ENCODE measurements around the gene PRTG. TPM values are rescaled to one million over a fixed set of nuclear protein-coding genes. Genes with fewer than 3 reads are reported as not detected.

PRTG gene
- total and polyA plus RNA-seq, 2 experiments from 2014 or later = 0.63 to 3.4 TPM

DNA sequence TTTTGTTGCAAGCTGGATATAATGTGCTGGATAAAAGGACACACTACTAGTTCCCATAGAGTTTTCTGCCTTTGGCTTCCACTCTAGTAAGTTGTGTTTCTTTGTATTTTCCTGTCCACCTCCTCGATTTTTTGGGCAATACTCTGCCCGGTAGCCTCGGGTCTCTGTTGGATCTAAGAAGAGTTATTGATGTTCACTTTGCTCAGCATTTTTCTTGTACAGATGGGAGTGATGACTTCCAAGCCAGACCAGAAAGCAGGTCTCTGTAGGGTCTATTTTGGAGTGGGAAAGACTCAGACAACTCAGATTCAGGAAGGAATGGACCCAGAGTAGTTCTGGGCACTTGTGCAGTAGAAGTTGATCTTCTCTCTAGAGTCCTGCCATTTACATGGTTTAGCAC is 36.0 kb upstream of the PRTG start (continued):
- TF ChIP-seq, protein P1, sequence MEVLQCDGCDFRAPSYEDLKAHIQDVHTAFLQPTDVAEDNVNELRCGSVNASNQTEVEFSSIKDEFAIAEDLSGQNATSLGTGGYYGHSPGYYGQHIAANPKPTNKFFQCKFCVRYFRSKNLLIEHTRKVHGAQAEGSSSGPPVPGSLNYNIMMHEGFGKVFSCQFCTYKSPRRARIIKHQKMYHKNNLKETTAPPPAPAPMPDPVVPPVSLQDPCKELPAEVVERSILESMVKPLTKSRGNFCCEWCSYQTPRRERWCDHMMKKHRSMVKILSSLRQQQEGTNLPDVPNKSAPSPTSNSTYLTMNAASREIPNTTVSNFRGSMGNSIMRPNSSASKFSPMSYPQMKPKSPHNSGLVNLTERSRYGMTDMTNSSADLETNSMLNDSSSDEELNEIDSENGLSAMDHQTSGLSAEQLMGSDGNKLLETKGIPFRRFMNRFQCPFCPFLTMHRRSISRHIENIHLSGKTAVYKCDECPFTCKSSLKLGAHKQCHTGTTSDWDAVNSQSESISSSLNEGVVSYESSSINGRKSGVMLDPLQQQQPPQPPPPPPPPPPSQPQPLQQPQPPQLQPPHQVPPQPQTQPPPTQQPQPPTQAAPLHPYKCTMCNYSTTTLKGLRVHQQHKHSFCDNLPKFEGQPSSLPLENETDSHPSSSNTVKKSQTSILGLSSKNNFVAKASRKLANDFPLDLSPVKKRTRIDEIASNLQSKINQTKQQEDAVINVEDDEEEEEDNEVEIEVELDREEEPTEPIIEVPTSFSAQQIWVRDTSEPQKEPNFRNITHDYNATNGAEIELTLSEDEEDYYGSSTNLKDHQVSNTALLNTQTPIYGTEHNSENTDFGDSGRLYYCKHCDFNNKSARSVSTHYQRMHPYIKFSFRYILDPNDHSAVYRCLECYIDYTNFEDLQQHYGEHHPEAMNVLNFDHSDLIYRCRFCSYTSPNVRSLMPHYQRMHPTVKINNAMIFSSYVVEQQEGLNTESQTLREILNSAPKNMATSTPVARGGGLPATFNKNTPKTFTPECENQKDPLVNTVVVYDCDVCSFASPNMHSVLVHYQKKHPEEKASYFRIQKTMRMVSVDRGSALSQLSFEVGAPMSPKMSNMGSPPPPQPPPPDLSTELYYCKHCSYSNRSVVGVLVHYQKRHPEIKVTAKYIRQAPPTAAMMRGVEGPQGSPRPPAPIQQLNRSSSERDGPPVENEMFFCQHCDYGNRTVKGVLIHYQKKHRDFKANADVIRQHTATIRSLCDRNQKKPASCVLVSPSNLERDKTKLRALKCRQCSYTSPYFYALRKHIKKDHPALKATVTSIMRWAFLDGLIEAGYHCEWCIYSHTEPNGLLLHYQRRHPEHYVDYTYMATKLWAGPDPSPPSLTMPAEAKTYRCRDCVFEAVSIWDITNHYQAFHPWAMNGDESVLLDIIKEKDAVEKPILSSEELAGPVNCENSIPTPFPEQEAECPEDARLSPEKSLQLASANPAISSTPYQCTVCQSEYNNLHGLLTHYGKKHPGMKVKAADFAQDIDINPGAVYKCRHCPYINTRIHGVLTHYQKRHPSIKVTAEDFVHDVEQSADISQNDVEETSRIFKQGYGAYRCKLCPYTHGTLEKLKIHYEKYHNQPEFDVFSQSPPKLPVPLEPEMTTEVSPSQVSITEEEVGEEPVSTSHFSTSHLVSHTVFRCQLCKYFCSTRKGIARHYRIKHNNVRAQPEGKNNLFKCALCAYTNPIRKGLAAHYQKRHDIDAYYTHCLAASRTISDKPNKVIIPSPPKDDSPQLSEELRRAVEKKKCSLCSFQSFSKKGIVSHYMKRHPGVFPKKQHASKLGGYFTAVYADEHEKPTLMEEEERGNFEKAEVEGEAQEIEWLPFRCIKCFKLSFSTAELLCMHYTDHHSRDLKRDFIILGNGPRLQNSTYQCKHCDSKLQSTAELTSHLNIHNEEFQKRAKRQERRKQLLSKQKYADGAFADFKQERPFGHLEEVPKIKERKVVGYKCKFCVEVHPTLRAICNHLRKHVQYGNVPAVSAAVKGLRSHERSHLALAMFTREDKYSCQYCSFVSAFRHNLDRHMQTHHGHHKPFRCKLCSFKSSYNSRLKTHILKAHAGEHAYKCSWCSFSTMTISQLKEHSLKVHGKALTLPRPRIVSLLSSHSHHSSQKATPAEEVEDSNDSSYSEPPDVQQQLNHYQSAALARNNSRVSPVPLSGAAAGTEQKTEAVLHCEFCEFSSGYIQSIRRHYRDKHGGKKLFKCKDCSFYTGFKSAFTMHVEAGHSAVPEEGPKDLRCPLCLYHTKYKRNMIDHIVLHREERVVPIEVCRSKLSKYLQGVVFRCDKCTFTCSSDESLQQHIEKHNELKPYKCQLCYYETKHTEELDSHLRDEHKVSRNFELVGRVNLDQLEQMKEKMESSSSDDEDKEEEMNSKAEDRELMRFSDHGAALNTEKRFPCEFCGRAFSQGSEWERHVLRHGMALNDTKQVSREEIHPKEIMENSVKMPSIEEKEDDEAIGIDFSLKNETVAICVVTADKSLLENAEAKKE (CRISPR knock-in tag; IDR thresholded peaks at IDR 0.05) = no peak
- TF ChIP-seq CREB1 (CRISPR knock-in tag; IDR thresholded peaks at IDR 0.05; ENCODE audit: low read depth) = no peak
- no peak for TF ChIP-seq ZNF331 (CRISPR knock-in tag; IDR thresholded peaks at IDR 0.05; ENCODE audit: low read depth)
- TF ChIP-seq EZH2 (IDR thresholded peaks at IDR 0.05; ENCODE audit: low read depth, unreplicated experiment) = no peak

DNA sequence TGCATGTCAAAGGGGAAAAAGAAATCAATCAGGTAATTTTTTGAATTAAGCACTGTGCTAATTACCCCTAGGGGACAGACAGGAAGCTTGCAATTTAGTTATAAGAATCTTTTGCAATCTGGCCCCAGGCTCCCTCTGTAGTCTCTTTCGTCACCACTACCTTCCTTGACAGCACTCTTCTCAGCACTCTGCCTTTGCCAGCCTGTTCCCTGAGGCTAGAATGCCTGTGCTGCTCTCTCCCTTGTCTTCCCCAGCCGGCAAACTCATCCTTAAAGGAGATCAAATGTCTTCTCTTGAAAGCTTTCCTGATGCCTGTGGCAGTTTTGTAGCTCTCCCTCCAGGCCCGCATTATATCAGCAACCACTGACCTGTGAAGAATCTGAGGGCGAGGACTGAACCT is 32.4 kb upstream of the PRTG start:
- Mint-ChIP-seq H3K27me3 (ENCODE audit: insufficient read depth, low read depth, poor library complexity) (peaks cover 6% of the 10 kb centered on the region), H3K9me3 (no peaks in the 10 kb centered on the region; the same call in 2 of the 3 replicates), H3K4me1 (peaks cover 11% of the 10 kb centered on the region), H3K36me3 (ENCODE audit: low read depth) (no peaks in the 10 kb centered on the region), H3K4me3 (no peak overlapping the region), H3K27ac (no peak overlapping the region)
- Histone ChIP-seq H4K20me1 (replicated peaks; ENCODE audit: insufficient read depth) (no peaks in the 10 kb centered on the region), H3K4me1 (ENCODE audit: insufficient read depth) (peaks cover 6% of the 10 kb centered on the region; the same call in 1 of the 2 replicates), H3F3A (replicated peaks; ENCODE audit: low read depth) (no peaks in the 10 kb centered on the region), H3K36me3 (ENCODE audit: insufficient read depth) (no peaks in the 10 kb centered on the region), H3K79me2 (replicated peaks; ENCODE audit: insufficient read depth) (no peaks in the 10 kb centered on the region), H3K27me3 (ENCODE audit: insufficient read depth) (no peaks in the 10 kb centered on the region), H3K4me3 (no peak overlapping the region), H3K4me2 (no peak overlapping the region), H3K27ac (ENCODE audit: low read depth) (no peak overlapping the region), H3K9me2 (ENCODE audit: insufficient read depth) (no peaks in the 10 kb centered on the region), H2AFZ (no peak overlapping the region)
- TF ChIP-seq, protein P1 (CRISPR knock-in tag; IDR thresholded peaks at IDR 0.05) = no peak
- TF ChIP-seq, protein P2, sequence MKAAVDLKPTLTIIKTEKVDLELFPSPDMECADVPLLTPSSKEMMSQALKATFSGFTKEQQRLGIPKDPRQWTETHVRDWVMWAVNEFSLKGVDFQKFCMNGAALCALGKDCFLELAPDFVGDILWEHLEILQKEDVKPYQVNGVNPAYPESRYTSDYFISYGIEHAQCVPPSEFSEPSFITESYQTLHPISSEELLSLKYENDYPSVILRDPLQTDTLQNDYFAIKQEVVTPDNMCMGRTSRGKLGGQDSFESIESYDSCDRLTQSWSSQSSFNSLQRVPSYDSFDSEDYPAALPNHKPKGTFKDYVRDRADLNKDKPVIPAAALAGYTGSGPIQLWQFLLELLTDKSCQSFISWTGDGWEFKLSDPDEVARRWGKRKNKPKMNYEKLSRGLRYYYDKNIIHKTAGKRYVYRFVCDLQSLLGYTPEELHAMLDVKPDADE (IDR thresholded peaks at IDR 0.05) = no peak
- TF ChIP-seq EZH2phosphoT487 (IDR thresholded peaks at IDR 0.05; ENCODE audit: unreplicated experiment) = no peak
- peak; percentile 89 for ATAC-seq
- DNase-seq (ENCODE audit: low spot score) = peak; percentile 39

Data from GM23338 (cell line).